Neuron (in vitro differentiated cells): Measurements from ENCODE around the gene AEBP1.
A peak's percentile ranks its signal among the peaks of the same experiment; 100 is the strongest.
"Not testable (repeated sequence)": the region's sequence is repeated elsewhere in the genome, so short reads cannot be mapped to it uniquely, and the experiment has no call there.

ENCODE experiments used
- H2AFZ ChIP-seq: one replicate; pipeline ENCODE4 v1.6.1; 2013; ENCODE audit warnings: low read depth, mild to moderate bottlenecking, inconsistent platforms, low read length, moderate library complexity
- H3K27me3 ChIP-seq: one replicate; pipeline ENCODE4 v1.6.1; 2013; ENCODE audit warnings: low read length; ENCODE audit not compliant: insufficient read depth
- H3K36me3 ChIP-seq: one replicate; pipeline ENCODE4 v1.6.1; 2013; ENCODE audit warnings: low read length; ENCODE audit not compliant: insufficient read depth
- H3K4me1 ChIP-seq: one replicate; pipeline ENCODE4 v1.6.1; 2013; ENCODE audit warnings: low read length; ENCODE audit not compliant: insufficient read depth
- H3K4me3 ChIP-seq: 2 replicates; pipeline ENCODE4 v1.5.1; 2013; ENCODE audit warnings: mild to moderate bottlenecking, low read length, moderate library complexity
- H3K9me3 ChIP-seq: one replicate; pipeline ENCODE4 v1.6.1; 2013; ENCODE audit warnings: low read length

Gene AEBP1

GRCh38 chr7:44116087-44116788 lies 12.1 kb downstream of the AEBP1 start:
- Histone ChIP-seq H2AFZ (no peak overlapping the region), H3K4me3 (no peak overlapping the region), H3K36me3 (peaks cover 60% of the 10 kb centered on the region)

GRCh38 chr7:44116789-44117666 lies 12.9 kb downstream of the AEBP1 start:
- H2AFZ ChIP-seq: no peak overlapping the region
- H3K36me3 ChIP-seq: peaks cover 61% of the 10 kb centered on the region
- H3K9me3 ChIP-seq: peaks cover 2% of the 10 kb centered on the region
- no peaks in the 10 kb centered on the region for H3K27me3 ChIP-seq
- H3K4me1 ChIP-seq: peaks cover 2% of the 10 kb centered on the region
- H3K4me3 ChIP-seq: no peak overlapping the region

More at GRCh38 chr7:44116087-44116788, 12.1 kb downstream of the AEBP1 start:
- H3K9me3 ChIP-seq: peaks cover 2% of the 10 kb centered on the region
- H3K27me3 ChIP-seq: no peaks in the 10 kb centered on the region
- H3K4me1 ChIP-seq: no peaks in the 10 kb centered on the region

GRCh38 chr7:44117801-44118429 lies 13.8 kb downstream of the AEBP1 start:
- H2AFZ ChIP-seq: no peak overlapping the region
- H3K9me3 ChIP-seq: peaks cover 2% of the 10 kb centered on the region
- H3K4me1 ChIP-seq: peaks cover 9% of the 10 kb centered on the region
- H3K36me3 ChIP-seq: peaks cover 61% of the 10 kb centered on the region
- no peaks in the 10 kb centered on the region for H3K27me3 ChIP-seq
- H3K4me3 ChIP-seq: no peak overlapping the region

- no peaks in the 10 kb centered on the region for H3K27me3 ChIP-seq
- H3K36me3 ChIP-seq: peaks cover 50% of the 10 kb centered on the region
- H3K4me1 ChIP-seq: peaks cover 9% of the 10 kb centered on the region
- no peak overlapping the region for H3K4me3 ChIP-seq
- H3K9me3 ChIP-seq: no peaks in the 10 kb centered on the region
- no peak overlapping the region for H2AFZ ChIP-seq
Measured at GRCh38 chr7:44119829-44120380, 15.8 kb downstream of the AEBP1 start.

- Histone ChIP-seq H2AFZ (no peak overlapping the region), H3K4me1 (peaks cover 9% of the 10 kb centered on the region), H3K36me3 (peaks cover 45% of the 10 kb centered on the region), H3K9me3 (no peaks in the 10 kb centered on the region), H3K27me3 (no peaks in the 10 kb centered on the region), H3K4me3 (no peak overlapping the region)
Measured at GRCh38 chr7:44120395-44120794, 16.2 kb downstream of the AEBP1 start.

GRCh38 chr7:44121761-44122420 lies 17.7 kb downstream of the AEBP1 start:
- H3K36me3 ChIP-seq: peaks cover 37% of the 10 kb centered on the region
- no peaks in the 10 kb centered on the region for H3K9me3 ChIP-seq
- H3K27me3 ChIP-seq: no peaks in the 10 kb centered on the region
- no peak overlapping the region for H2AFZ ChIP-seq
- peaks cover 9% of the 10 kb centered on the region for H3K4me1 ChIP-seq
- peak overlapping the region; percentile 97 for H3K4me3 ChIP-seq

- Histone ChIP-seq H3K36me3 (peaks cover 32% of the 10 kb centered on the region), H2AFZ (no peak overlapping the region), H3K4me1 (peaks cover 9% of the 10 kb centered on the region), H3K27me3 (no peaks in the 10 kb centered on the region), H3K4me3 (peak overlapping the region; percentile 97), H3K9me3 (no peaks in the 10 kb centered on the region)
Measured at GRCh38 chr7:44122529-44122928, 18.4 kb downstream of the AEBP1 start.

- Histone ChIP-seq H3K4me1 (peaks cover 9% of the 10 kb centered on the region), H3K27me3 (peaks cover 4% of the 10 kb centered on the region), H3K36me3 (peaks cover 23% of the 10 kb centered on the region), H3K9me3 (no peaks in the 10 kb centered on the region), H3K4me3 (peak within 1 kb of the TSS; percentile 97), H2AFZ (peak within 1 kb of the TSS; percentile 60)
Measured at GRCh38 chr7:44123190-44124003, 19.3 kb downstream of the AEBP1 start, which contains the start of gene POLD2. Gene POLD2 (minus strand): TSS chr7:44123548. CDS start chr7:44122053, 1,495 bp downstream.

- no peaks in the 10 kb centered on the region for H3K9me3 ChIP-seq
- peaks cover 9% of the 10 kb centered on the region for H3K4me1 ChIP-seq
- H2AFZ ChIP-seq: no peak overlapping the region
- no peak overlapping the region for H3K4me3 ChIP-seq
- H3K36me3 ChIP-seq: peaks cover 14% of the 10 kb centered on the region
- peaks cover 4% of the 10 kb centered on the region for H3K27me3 ChIP-seq
Measured at GRCh38 chr7:44124822-44125202, 20.7 kb downstream of the AEBP1 start.

- not testable (repeated sequence) for H3K9me3 ChIP-seq, H3K4me3 ChIP-seq, H3K36me3 ChIP-seq, H2AFZ ChIP-seq, H3K4me1 ChIP-seq, H3K27me3 ChIP-seq
Measured at GRCh38 chr7:44126574-44126973, 22.4 kb downstream of the AEBP1 start.

GRCh38 chr7:44127161-44127560 lies 23.0 kb downstream of the AEBP1 start:
- Histone ChIP-seq H3K36me3 (no peaks in the 10 kb centered on the region), H2AFZ (no peak overlapping the region), H3K9me3 (no peaks in the 10 kb centered on the region), H3K4me3 (no peak overlapping the region), H3K4me1 (peaks cover 6% of the 10 kb centered on the region), H3K27me3 (peaks cover 7% of the 10 kb centered on the region)
